HCT116 (cell line): ENCODE data around the gene PPP1R12C. TPM values are rescaled to one million over a fixed set of nuclear protein-coding genes. Genes with fewer than 3 reads are reported as not detected.

Experiments
- ATAC-seq: fragments of 200-7000 bp; cut with Tn5 transposase; 2 replicates; pipeline ENCODE4 v1.9.1; 2020; ENCODE audit warnings: mild to moderate bottlenecking, moderate library complexity
- BruUV-seq: library from RNA; stranded (reverse); fragments of 400-500 nt; replicated peaks from 2 replicates; lab custom pipeline; 2021; lab: Mats Ljungman, UMichigan
- CTCF ChIA-PET: fragments of 300-600 bp; sonication (Branson Sonifier 250); formaldehyde crosslinking; loops from one replicate; lab custom pipeline; 2021; ENCODE audit warnings: antibody characterized with exemption; lab: Charles Lee
- POLR2A ChIA-PET: fragments of 300-600, 350-600 bp; sonication (Branson Sonifier 250); formaldehyde crosslinking; loops from one replicate; lab custom pipeline; 2021; ENCODE audit warnings: antibody characterized with exemption; lab: Charles Lee
- RAD21 ChIA-PET, 2 experiments: fragments of 300-600 bp; sonication (Branson Sonifier 250); formaldehyde crosslinking; loops; one replicate each; lab custom pipeline; 2023; ENCODE audit warnings: low total read pairs in 2 of 2; ENCODE audit not compliant: uncharacterized antibody in 2 of 2, unreplicated experiment in 2 of 2, low non-redundant PET in 1 of 2; lab: Charles Lee
- DNase-seq: peaks from one replicate; pipeline ENCODE4 v3.0.0-alpha.2; 2010; ENCODE audit warnings: low read depth, low spot score
- H2AFZ ChIP-seq: fragments of 200-600 bp; shearing (Covaris generic), sonication (generic); 2 replicates; pipeline ENCODE4 v1.6.1; 2017; ENCODE audit warnings: low read depth, mixed run types, mixed read lengths, antibody characterized with exemption, low read length; ENCODE audit not compliant: poor library complexity, severe bottlenecking
- H3K27ac ChIP-seq: 2 replicates; pipeline ENCODE4 v1.5.1; 2012; ENCODE audit warnings: low read depth, low read length
- H3K27me3 ChIP-seq: fragments of 200-600 bp; sonication (generic); 2 replicates; pipeline ENCODE4 v1.6.1; 2016; ENCODE audit warnings: mixed run types, low read length, mixed read lengths; ENCODE audit not compliant: insufficient read depth
- H3K36me3 ChIP-seq, 2 experiments: fragments of 200-500 bp in 1 of 2; fragments of 200-600 bp in 1 of 2; sonication (Bioruptor generic) in 1 of 2; sonication (generic) in 1 of 2; 2 replicates each; pipeline versions ENCODE4 v1.5.1 to v1.6.1; 2014 to 2016; ENCODE audit warnings: low read length in 2 of 2, inconsistent platforms in 1 of 2, mixed read lengths in 1 of 2, mixed run types in 1 of 2; ENCODE audit not compliant: insufficient read depth in 2 of 2, control insufficient read depth in 1 of 2
- H3K4me1 ChIP-seq, 2 experiments: fragments of 200-600 bp in 1 of 2; sonication (generic) in 1 of 2; 2 replicates each; pipeline versions ENCODE4 v1.5.1 to v1.6.1; 2012 to 2017; ENCODE audit warnings: low read length in 2 of 2, inconsistent platforms in 1 of 2, mild to moderate bottlenecking in 1 of 2, mixed read lengths in 1 of 2, mixed run types in 1 of 2, moderate library complexity in 1 of 2; ENCODE audit not compliant: insufficient read depth in 2 of 2, control insufficient read depth in 1 of 2
- H3K4me2 ChIP-seq: fragments of 200-600 bp; sonication (generic); 2 replicates; pipeline ENCODE4 v1.6.1; 2017; ENCODE audit warnings: mixed run types, low read length, mixed read lengths
- H3K4me3 ChIP-seq, 2 experiments: fragments of 200-600 bp in 1 of 2; sonication (generic) in 1 of 2; replicated peaks in 1 of 2; 2 replicates each; pipeline ENCODE4 v1.5.1; 2011 to 2016; ENCODE audit warnings: low read length in 2 of 2, control low read depth in 1 of 2, low read depth in 1 of 2, mild to moderate bottlenecking in 1 of 2, mixed read lengths in 1 of 2, mixed run types in 1 of 2
- H3K79me2 ChIP-seq: fragments of 200-600 bp; sonication (generic); 2 replicates; pipeline ENCODE4 v1.6.1; 2017; ENCODE audit warnings: mild to moderate bottlenecking, mixed run types, low read length, moderate library complexity, mixed read lengths; ENCODE audit not compliant: insufficient read depth
- H3K9ac ChIP-seq: fragments of 200-600 bp; sonication (generic); 2 replicates; pipeline ENCODE4 v1.6.1; 2016; ENCODE audit warnings: low read length, mixed read lengths
- H3K9me2 ChIP-seq: fragments of 200-600 bp; sonication (generic), shearing (Covaris generic); 2 replicates; pipeline ENCODE4 v1.6.1; 2017; ENCODE audit warnings: mixed run types, mild to moderate bottlenecking, moderate library complexity; ENCODE audit not compliant: insufficient read depth
- H3K9me3 ChIP-seq, 2 experiments: fragments of 200-500 bp in 1 of 2; fragments of 200-600 bp in 1 of 2; sonication (Bioruptor generic) in 1 of 2; sonication (generic) in 1 of 2; 2 replicates each; pipeline ENCODE4 v1.6.1; 2014 to 2017; ENCODE audit warnings: low read length in 2 of 2, mixed read lengths in 2 of 2, inconsistent platforms in 1 of 2, low read depth in 1 of 2, mild to moderate bottlenecking in 1 of 2, mixed run types in 1 of 2, moderate library complexity in 1 of 2; ENCODE audit not compliant: control insufficient read depth in 1 of 2, insufficient read depth in 1 of 2
- H4K20me1 ChIP-seq: fragments of 200-600 bp; sonication (generic), shearing (Covaris generic); 2 replicates; pipeline ENCODE4 v1.6.1; 2017; ENCODE audit warnings: mixed run types, mild to moderate bottlenecking, moderate library complexity; ENCODE audit not compliant: insufficient read depth
- ATF3 ChIP-seq: IDR thresholded peaks from 2 replicates; pipeline ENCODE4 v1.6.1; 2012
- REST ChIP-seq: IDR thresholded peaks from 2 replicates; pipeline ENCODE4 v1.6.1; 2012; ENCODE audit warnings: low read depth
- SRF ChIP-seq: IDR thresholded peaks from 2 replicates; pipeline ENCODE4 v1.6.1; 2012; ENCODE audit warnings: low read depth
- ZNF274 ChIP-seq: fragments of 200-500 bp; sonication (Bioruptor generic); IDR thresholded peaks from 2 replicates; pipeline ENCODE4 v1.6.1; 2014; ENCODE audit warnings: mild to moderate bottlenecking, low read depth, low read length, inconsistent platforms
- intact Hi-C: fragments of 100-400 bp; cut with micrococcal nuclease; formaldehyde crosslinking; loops from 2 replicates; pipeline ENCODE4 v1.10.0; 2022
- total RNA-seq: library from RNA; stranded (reverse); gene quantifications from one replicate; pipeline ENCODE4 v1.2.1, GENCODE V29; 2021; ENCODE audit not compliant: unreplicated experiment

Gene PPP1R12C
- total RNA-seq, 1 experiment from 2014 or later = 83.2 TPM

- Histone ChIP-seq H2AFZ (no peak overlapping the region), H3K27ac (no peak overlapping the region; the same call in 1 of the 2 replicates), H3K9me2 (no peaks in the 10 kb centered on the region), H3K9ac (no peak overlapping the region), H3K4me1 (0 out of 4 replicates have a peak, but pooled peaks cover 0 to 3% of the 10 kb centered on the region in 2 experiments), H3K9me3 (no peaks in the 10 kb centered on the region), H3K79me2 (no peaks in the 10 kb centered on the region), H3K27me3 (no peaks in the 10 kb centered on the region), H3K4me2 (no peak overlapping the region), H3K36me3 (peaks cover 0 to 13% of the 10 kb centered on the region in 2 experiments; a peak in 2 of 4 replicates), H3K4me3 (no peak overlapping the region), H4K20me1 (no peaks in the 10 kb centered on the region)
- CTCF ChIA-PET = no interaction called here
- ATAC-seq (no peak), DNase-seq (no peak)
- BruUV-seq = no TSS peak
- POLR2A ChIA-PET = no interaction called here
- RAD21 ChIA-PET = no interaction called here
- intact Hi-C loops = no loop called here
- TF ChIP-seq SRF (no peak), ZNF274 (no peak), ATF3 (no peak), REST (no peak)
These were observed 17.3 kb upstream of the PPP1R12C start for GRCh38 chr19:55134736-55135135.
